Brain microvascular endothelial cell (primary cell): Measurements from ENCODE around the gene GRAMD2B.

Source experiments
- DNase-seq: peaks from one replicate; pipeline ENCODE4 v3.0.0-alpha.2; 2020
- H3K27ac ChIP-seq: fragments of 250-450 bp; sonication (Bioruptor Pico); 2 replicates; pipeline ENCODE4 v1.5.1; 2020; ENCODE audit warnings: mild to moderate bottlenecking, moderate library complexity
- H3K27me3 ChIP-seq: fragments of 250-450 bp; sonication (Bioruptor Pico); replicated peaks from 2 replicates; pipeline ENCODE4 v1.5.1; 2020; ENCODE audit warnings: mild to moderate bottlenecking
- H3K36me3 ChIP-seq: fragments of 250-450 bp; sonication (Bioruptor Pico); replicated peaks from 2 replicates; pipeline ENCODE4 v1.5.1; 2020; ENCODE audit warnings: mild to moderate bottlenecking
- H3K4me3 ChIP-seq: 2 replicates; pipeline ENCODE4 v1.5.1; 2011; ENCODE audit warnings: low read depth, mild to moderate bottlenecking, control low read depth, low read length, moderate library complexity
- in situ Hi-C: cut with HindIII; loops from 2 replicates; pipeline ENCODE4 v1.10.0; 2017; ENCODE audit warnings: low sequenced_read_pairs, low pct_ligation_motif_present
- TF ChIP-seq, protein P1 (sequence below): IDR thresholded peaks from 2 replicates; pipeline ENCODE4 v1.5.1; 2011; ENCODE audit warnings: low read depth, mild to moderate bottlenecking, moderate library complexity, low read length, control low read depth, inconsistent platforms; ENCODE audit errors: missing control alignments

Gene GRAMD2B

DNA sequence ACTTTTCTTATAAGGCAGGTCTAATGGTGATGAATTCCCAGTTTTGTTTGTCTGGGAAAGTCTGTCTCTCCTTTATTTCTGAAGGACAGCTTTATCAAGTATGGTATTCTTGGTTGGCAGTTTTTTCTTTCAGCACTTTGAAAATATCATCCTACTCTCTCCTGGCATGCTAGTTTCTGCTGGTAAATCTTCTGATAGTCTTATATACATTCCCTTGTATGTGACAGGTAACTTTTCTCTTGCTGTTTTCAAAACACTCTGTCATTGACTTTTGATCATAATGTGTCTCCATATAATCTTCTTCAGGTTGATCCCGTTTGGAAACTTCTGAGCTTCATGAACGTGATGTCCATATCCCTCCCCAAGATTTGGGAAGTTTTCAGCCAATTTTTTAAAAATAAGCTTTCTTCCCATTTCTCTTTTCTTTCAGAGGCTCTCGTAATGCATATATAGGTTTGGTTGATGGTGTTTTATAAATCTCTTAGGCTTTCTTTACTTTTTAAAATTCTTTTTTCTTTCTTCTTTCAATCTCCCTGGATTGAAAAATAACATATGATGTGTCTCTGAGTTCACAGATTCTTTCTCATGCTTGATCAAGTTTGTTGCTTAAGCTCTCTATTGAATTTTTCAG lies 22.5 kb upstream of the GRAMD2B start:
- no peak overlapping the region for H3K27ac ChIP-seq
- no peaks in the 10 kb centered on the region for H3K27me3 ChIP-seq
- H3K4me3 ChIP-seq = no peak overlapping the region
- DNase-seq = no peak
- H3K36me3 ChIP-seq = no peaks in the 10 kb centered on the region
- in situ Hi-C loops = no loop called here
- TF ChIP-seq, protein P1, sequence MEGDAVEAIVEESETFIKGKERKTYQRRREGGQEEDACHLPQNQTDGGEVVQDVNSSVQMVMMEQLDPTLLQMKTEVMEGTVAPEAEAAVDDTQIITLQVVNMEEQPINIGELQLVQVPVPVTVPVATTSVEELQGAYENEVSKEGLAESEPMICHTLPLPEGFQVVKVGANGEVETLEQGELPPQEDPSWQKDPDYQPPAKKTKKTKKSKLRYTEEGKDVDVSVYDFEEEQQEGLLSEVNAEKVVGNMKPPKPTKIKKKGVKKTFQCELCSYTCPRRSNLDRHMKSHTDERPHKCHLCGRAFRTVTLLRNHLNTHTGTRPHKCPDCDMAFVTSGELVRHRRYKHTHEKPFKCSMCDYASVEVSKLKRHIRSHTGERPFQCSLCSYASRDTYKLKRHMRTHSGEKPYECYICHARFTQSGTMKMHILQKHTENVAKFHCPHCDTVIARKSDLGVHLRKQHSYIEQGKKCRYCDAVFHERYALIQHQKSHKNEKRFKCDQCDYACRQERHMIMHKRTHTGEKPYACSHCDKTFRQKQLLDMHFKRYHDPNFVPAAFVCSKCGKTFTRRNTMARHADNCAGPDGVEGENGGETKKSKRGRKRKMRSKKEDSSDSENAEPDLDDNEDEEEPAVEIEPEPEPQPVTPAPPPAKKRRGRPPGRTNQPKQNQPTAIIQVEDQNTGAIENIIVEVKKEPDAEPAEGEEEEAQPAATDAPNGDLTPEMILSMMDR = no peak

DNA sequence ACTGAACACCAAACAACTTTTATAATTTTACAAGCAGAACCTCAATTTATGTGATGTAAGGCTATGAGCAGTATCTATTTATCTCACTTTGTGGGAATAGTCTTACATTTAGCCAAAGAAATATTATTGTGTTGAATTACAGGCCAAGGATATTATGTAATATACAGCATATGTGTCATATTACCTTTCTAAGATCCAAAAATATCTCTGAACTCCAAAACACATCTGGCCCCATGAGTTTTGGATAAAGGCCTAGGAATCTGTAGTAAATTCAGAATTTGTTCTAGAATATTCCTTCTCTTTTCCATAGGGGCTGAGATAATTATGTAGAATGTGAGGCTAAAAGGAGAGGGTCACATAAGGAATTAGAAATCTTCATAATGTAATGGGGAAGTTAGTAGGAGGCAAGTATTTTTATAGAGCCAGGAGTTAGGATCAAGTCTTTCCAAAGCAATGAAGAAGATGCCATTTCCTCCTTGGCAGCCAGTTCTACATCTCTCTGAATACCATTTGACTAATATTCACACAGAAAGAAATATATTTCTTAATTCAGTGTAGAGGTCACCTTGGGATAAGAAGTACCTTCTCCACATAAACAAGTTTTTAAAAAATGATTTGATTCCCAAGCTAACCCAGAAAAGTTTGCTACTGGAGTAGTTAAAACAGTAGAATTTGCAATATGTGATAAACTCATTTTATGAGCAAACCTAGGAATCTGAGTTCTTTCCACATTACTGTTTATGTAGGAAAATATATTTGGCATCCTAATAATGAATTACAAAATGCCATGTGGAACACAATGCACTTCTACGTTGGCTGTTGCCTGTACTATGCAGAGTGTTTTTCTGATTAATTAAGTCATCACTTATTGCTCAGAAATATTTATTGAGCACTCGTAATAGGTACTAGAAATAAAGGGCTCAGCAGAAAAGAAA lies 20.3 kb upstream of the GRAMD2B start:
- H3K36me3 ChIP-seq = no peaks in the 10 kb centered on the region
- H3K4me3 ChIP-seq = no peak overlapping the region
- no peak for DNase-seq
- no peaks in the 10 kb centered on the region for H3K27me3 ChIP-seq
- TF ChIP-seq, protein P1 = no peak
- in situ Hi-C loops = no loop called here
- no peak overlapping the region for H3K27ac ChIP-seq

DNA sequence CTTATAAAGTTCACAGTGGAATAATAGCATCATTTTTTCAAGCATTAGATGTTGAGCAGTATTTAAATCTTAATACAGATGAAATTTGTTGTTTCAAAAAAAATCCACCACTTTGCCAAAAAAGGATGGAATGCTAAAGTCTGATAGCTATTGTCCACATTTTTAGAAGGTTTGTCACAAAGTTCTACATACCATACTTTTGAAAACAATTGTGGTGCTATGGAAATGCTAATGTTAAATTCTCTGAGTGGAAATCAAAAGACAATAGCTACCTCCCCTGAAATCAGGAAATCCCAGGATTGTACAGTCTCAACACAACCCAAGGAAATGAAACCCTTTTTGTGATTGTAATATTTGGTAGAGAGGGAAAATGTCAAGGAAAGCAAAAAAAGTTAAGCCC lies 19.3 kb upstream of the GRAMD2B start:
- H3K27ac ChIP-seq = peak overlapping the region; percentile 36
- H3K36me3 ChIP-seq = no peaks in the 10 kb centered on the region
- in situ Hi-C loops = no loop called here
- no peak overlapping the region for H3K4me3 ChIP-seq
- DNase-seq = no peak
- H3K27me3 ChIP-seq = no peaks in the 10 kb centered on the region
- TF ChIP-seq, protein P1 = no peak

DNA sequence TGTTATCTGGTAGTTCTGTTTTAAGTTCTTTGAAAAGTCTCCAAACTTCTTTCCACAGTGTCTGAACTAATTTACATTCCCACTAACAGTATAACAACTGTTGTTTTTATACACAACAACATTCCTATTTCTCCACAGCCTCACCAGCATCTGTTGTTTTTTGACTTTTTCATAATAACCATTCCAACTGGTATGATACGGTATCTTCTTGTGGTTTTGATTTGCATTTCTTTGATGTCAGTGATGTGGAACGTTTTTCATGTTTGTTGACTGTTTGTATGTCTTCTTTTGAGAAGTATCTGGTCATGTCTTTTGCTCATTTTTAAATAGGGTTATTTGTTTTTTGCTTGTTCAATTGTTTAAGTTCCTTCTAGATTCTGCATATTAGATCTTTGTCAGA lies 12.6 kb upstream of the GRAMD2B start:
- Histone ChIP-seq H3K27me3 (no peaks in the 10 kb centered on the region), H3K36me3 (no peaks in the 10 kb centered on the region), H3K27ac (no peak overlapping the region), H3K4me3 (no peak overlapping the region)
- in situ Hi-C loops = no loop called here
- TF ChIP-seq, protein P1 = no peak
- DNase-seq = no peak

DNA sequence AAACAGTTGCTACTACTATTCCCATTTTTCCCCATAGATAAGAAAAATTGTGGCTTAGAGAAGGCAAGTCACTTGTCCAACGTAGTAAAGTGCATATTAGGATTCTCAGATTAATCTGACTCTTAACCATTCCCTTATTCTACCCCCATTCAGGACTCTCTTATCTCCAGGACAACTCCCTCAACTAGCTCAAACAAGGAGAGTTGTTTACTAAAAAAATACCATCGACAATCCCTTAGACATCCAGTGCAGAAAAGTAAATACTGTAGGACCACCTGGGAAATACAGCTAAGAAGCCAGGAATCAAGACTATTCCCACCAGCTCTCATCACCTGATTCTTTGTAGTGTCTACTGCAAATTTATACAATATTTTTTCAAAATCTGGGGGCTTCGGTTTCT lies 9.4 kb upstream of the GRAMD2B start:
- in situ Hi-C loops = no loop called here
- no peak for DNase-seq
- no peaks in the 10 kb centered on the region for H3K36me3 ChIP-seq
- no peak overlapping the region for H3K27ac ChIP-seq
- no peaks in the 10 kb centered on the region for H3K27me3 ChIP-seq
- H3K4me3 ChIP-seq = no peak overlapping the region
- TF ChIP-seq, protein P1 = no peak
